Stimulated activated CD8-positive, alpha-beta memory T cell treated with anti-CD3 and anti-CD28 coated beads, Interleukin-4, amount 100 ng/mL, for 48 hours (primary cell): ENCODE results near the gene PPARG.
A peak's percentile ranks its signal among the peaks of the same experiment; 100 is the strongest.
"Not testable (repeated sequence)": the region's sequence is repeated elsewhere in the genome, so short reads cannot be mapped to it uniquely, and the experiment has no call there.

Experiments
- DNase-seq: peaks from one replicate; pipeline ENCODE4 v3.0.0-alpha.2; 2020

PPARG gene

GRCh38 chr3:12465836-12466225, 177.0 kb downstream of the PPARG start:
- no peak for DNase-seq

- DNase-seq: no peak
Observed at GRCh38 chr3:12467746-12468145, 178.9 kb downstream of the PPARG start.

GRCh38 chr3:12468276-12468675, 179.4 kb downstream of the PPARG start:
- no peak for DNase-seq

GRCh38 chr3:12468757-12469156, 179.9 kb downstream of the PPARG start:
- DNase-seq: no peak

GRCh38 chr3:12469222-12469621, 180.4 kb downstream of the PPARG start:
- not testable (repeated sequence) for DNase-seq

GRCh38 chr3:12470111-12470510, 181.2 kb downstream of the PPARG start:
- no peak for DNase-seq

GRCh38 chr3:12470680-12471079, 181.8 kb downstream of the PPARG start:
- DNase-seq: no peak

- peak; percentile 77 for DNase-seq
Observed at GRCh38 chr3:12471241-12471640, 182.4 kb downstream of the PPARG start.

- no peak for DNase-seq
Observed at GRCh38 chr3:12472000-12472610, 183.2 kb downstream of the PPARG start.

- DNase-seq: no peak
Observed at GRCh38 chr3:12472796-12473195, 183.9 kb downstream of the PPARG start.

GRCh38 chr3:12473511-12473910, 184.6 kb downstream of the PPARG start:
- DNase-seq: no peak

GRCh38 chr3:12476238-12476897, 187.5 kb downstream of the PPARG start:
- no peak for DNase-seq

- no peak for DNase-seq
Observed at GRCh38 chr3:12477256-12477655, 188.4 kb downstream of the PPARG start.

- no peak for DNase-seq
Observed at GRCh38 chr3:12478326-12478725, 189.5 kb downstream of the PPARG start.

- not testable (repeated sequence) for DNase-seq
Observed at GRCh38 chr3:12479198-12479597, 190.3 kb downstream of the PPARG start.

GRCh38 chr3:12479919-12480427, 191.1 kb downstream of the PPARG start:
- no peak for DNase-seq

- no peak for DNase-seq
Observed at GRCh38 chr3:12483410-12483809, 194.5 kb downstream of the PPARG start.

- DNase-seq: no peak
Observed at GRCh38 chr3:12483872-12484197, 195.0 kb downstream of the PPARG start.
